Kidney (tissue), 14 donors: ENCODE measurements around the gene FKBP11. TPM values are rescaled to one million over a fixed set of nuclear protein-coding genes. Genes with fewer than 3 reads are reported as not detected.

Experiments used
- DNase-seq, 5 donors: peaks; one replicate each; pipeline ENCODE4 v3.0.0-alpha.2; 2013 to 2020
- FAIRE-seq: peaks from 2 replicates; lab custom pipeline; 2012; peaks lifted over from hg19 to GRCh38; lab: Jason Lieb, UNC
- H3K27ac ChIP-seq, 2 donors: one replicate each; pipeline ENCODE4 v1.7.0; 2013; ENCODE audit warnings: low read depth in 2 of 2, low read length in 2 of 2, inconsistent platforms in 1 of 2
- H3K27me3 ChIP-seq: one replicate; pipeline ENCODE4 v1.7.1; 2013; ENCODE audit warnings: low read length, inconsistent platforms; ENCODE audit not compliant: control insufficient read depth, insufficient read depth
- H3K36me3 ChIP-seq, 3 donors: one replicate each; pipeline versions ENCODE4 v1.7.0 to v1.7.1; 2013; ENCODE audit warnings: low read length in 3 of 3, control low read depth in 1 of 3, inconsistent platforms in 1 of 3; ENCODE audit not compliant: insufficient read depth in 3 of 3, control insufficient read depth in 2 of 3
- H3K4me1 ChIP-seq, 3 donors: one replicate each; pipeline versions ENCODE4 v1.7.0 to v1.7.1; 2013; ENCODE audit warnings: low read length in 3 of 3, inconsistent platforms in 1 of 3, low read depth in 1 of 3; ENCODE audit not compliant: control insufficient read depth in 2 of 3, insufficient read depth in 2 of 3
- H3K4me3 ChIP-seq, 3 donors: one replicate each; pipeline versions ENCODE4 v1.7.0 to v1.8.1; 2013; ENCODE audit warnings: low read length in 3 of 3, control low read depth in 1 of 3, inconsistent platforms in 1 of 3
- H3K9ac ChIP-seq, 3 donors: one replicate each; pipeline versions ENCODE4 v1.7.0 to v1.7.1; 2013; ENCODE audit warnings: low read length in 3 of 3, control low read depth in 1 of 3, inconsistent platforms in 1 of 3
- H3K9me3 ChIP-seq, 3 donors: one replicate each; pipeline versions ENCODE4 v1.7.0 to v1.7.1; 2013; ENCODE audit warnings: low read length in 3 of 3, control low read depth in 1 of 3, inconsistent platforms in 1 of 3; ENCODE audit not compliant: control insufficient read depth in 2 of 3, insufficient read depth in 1 of 3
- CTCF ChIP-seq: IDR thresholded peaks from 3 replicates; pipeline ENCODE4 v1.5.1; 2012; ENCODE audit warnings: mild to moderate bottlenecking, moderate library complexity, borderline replicate concordance; ENCODE audit not compliant: insufficient read depth; ENCODE audit errors: extremely low read depth
- intact Hi-C: fragments of 100-400 bp; cut with DNase I; formaldehyde crosslinking; loops from one replicate; pipeline ENCODE4 v1.11.1; 2022
- polyA plus RNA-seq: library from polyadenylated mRNA; stranded (reverse); fragments of 350-450 nt; fragmentation: Illumina TruSeq; extraction: RNeasy Lipid Tissue Mini Kit (QIAGEN cat#74804); gene quantifications from one replicate; pipeline ENCODE4 v1.2.3, GENCODE V29; 2014; ENCODE audit warnings: low read depth, low replicate concordance; ENCODE audit not compliant: insufficient read depth
- total RNA-seq: library from RNA; stranded (reverse); fragmentation: NEBNext Ultra II Directional; extraction: Animal tissue kit (Norgen Biotek cat#: 25700); gene quantifications from one replicate; pipeline ENCODE4 v1.2.1, GENCODE V29; 2021
- donor health status: control.
- donor health status: control.
- donor health status: control.
- donor health status: control.
- donor health status: control.
- donor health status: DM: yes; HTN: yes; CAD: no.
- donor health status: Normal renal cell carcinoma (clear cell type).

FKBP11 gene
- total and polyA plus RNA-seq, 2 donors from 2014 or later: 20.1 to 35.3 TPM

- no peak for TF ChIP-seq CTCF
- Histone ChIP-seq H3K9me3 (no peaks in the 10 kb centered on the region), H3K36me3 (peaks cover 0 to 11% (median 0%) of the 10 kb centered on the region in 3 donors), H3K9ac (no peak overlapping the region), H3K27ac (no peak overlapping the region), H3K27me3 (no peaks in the 10 kb centered on the region), H3K4me1 (peaks cover 6 to 12% (median 10%) of the 10 kb centered on the region in 3 donors), H3K4me3 (no peak overlapping the region)
- FAIRE-seq (no peak), DNase-seq (no peak)
- intact Hi-C loops: no loop called here
Observed at GRCh38 chr12:48954841-48955501, 29.7 kb upstream of the FKBP11 start.

GRCh38 chr12:48954061-48954460 lies 28.8 kb upstream of the FKBP11 start:
- no peak overlapping the region for H3K9ac ChIP-seq
- no peaks in the 10 kb centered on the region for H3K9me3 ChIP-seq
- no peak overlapping the region for H3K27ac ChIP-seq
- no peak overlapping the region for H3K4me3 ChIP-seq
- H3K36me3 ChIP-seq: peaks cover 0 to 11% (median 0%) of the 10 kb centered on the region in 3 donors
- peaks cover 6 to 12% (median 10%) of the 10 kb centered on the region in 3 donors for H3K4me1 ChIP-seq
- H3K27me3 ChIP-seq: no peaks in the 10 kb centered on the region
- intact Hi-C loops: no loop called here
- no peak for TF ChIP-seq CTCF
- FAIRE-seq (no peak), DNase-seq (no peak)

GRCh38 chr12:48952691-48953090 lies 27.4 kb upstream of the FKBP11 start:
- no peak for FAIRE-seq
- Histone ChIP-seq H3K9me3 (no peaks in the 10 kb centered on the region), H3K27ac (no peak overlapping the region), H3K9ac (no peak overlapping the region), H3K36me3 (peaks cover 0 to 11% (median 0%) of the 10 kb centered on the region in 3 donors), H3K4me1 (peaks cover 4 to 9% (median 6%) of the 10 kb centered on the region in 3 donors), H3K27me3 (no peaks in the 10 kb centered on the region), H3K4me3 (no peak overlapping the region)
- no peak for TF ChIP-seq CTCF
- no peak for DNase-seq
- intact Hi-C loops: no loop called here
